Endodermal cell (in vitro differentiated cells): Measurements from ENCODE around the gene HS3ST3A1. TPM values are rescaled to one million over a fixed set of nuclear protein-coding genes. Genes with fewer than 3 reads are reported as not detected.

Experiments
- DNase-seq: peaks from one replicate; pipeline ENCODE4 v3.0.0-alpha.2; 2017
- H3K27ac ChIP-seq: 2 replicates; pipeline ENCODE4 v1.5.1; 2013; ENCODE audit warnings: mild to moderate bottlenecking, low read depth, low read length, moderate library complexity
- H3K27me3 ChIP-seq: 2 replicates; pipeline ENCODE4 v1.6.1; 2013; ENCODE audit warnings: mild to moderate bottlenecking, low read length, moderate library complexity; ENCODE audit not compliant: insufficient read depth, control insufficient read depth, poor library complexity, severe bottlenecking
- H3K36me3 ChIP-seq: 2 replicates; pipeline ENCODE4 v1.7.0; 2013; ENCODE audit warnings: mild to moderate bottlenecking, low read length, moderate library complexity; ENCODE audit not compliant: control insufficient read depth, insufficient read depth
- H3K4me1 ChIP-seq: one replicate; pipeline ENCODE4 v1.7.0; 2013; ENCODE audit warnings: low read length; ENCODE audit not compliant: control insufficient read depth, insufficient read depth
- H3K4me3 ChIP-seq: 2 replicates; pipeline ENCODE4 v1.5.1; 2013; ENCODE audit warnings: mild to moderate bottlenecking, low read length, moderate library complexity
- H3K9ac ChIP-seq: 2 replicates; pipeline ENCODE4 v1.6.1; 2013; ENCODE audit warnings: mild to moderate bottlenecking, low read length, moderate library complexity; ENCODE audit not compliant: poor library complexity, severe bottlenecking; ENCODE audit errors: extremely low read depth
- H3K9me3 ChIP-seq: 2 replicates; pipeline ENCODE4 v1.6.1; 2013; ENCODE audit warnings: mild to moderate bottlenecking, low read length, moderate library complexity; ENCODE audit not compliant: control insufficient read depth
- H3K27ac Mint-ChIP-seq: 2 replicates; pipeline ENCODE4 v1.8.0; 2020; ENCODE audit warnings: mixed read lengths
- H3K27me3 Mint-ChIP-seq: 2 replicates; pipeline ENCODE4 v1.8.0; 2021; ENCODE audit warnings: mild to moderate bottlenecking, mixed read lengths; ENCODE audit not compliant: insufficient read depth
- H3K36me3 Mint-ChIP-seq: 2 replicates; pipeline ENCODE4 v1.8.0; 2020; ENCODE audit warnings: low read depth, mixed read lengths
- H3K4me1 Mint-ChIP-seq: 2 replicates; pipeline ENCODE4 v1.8.0; 2020; ENCODE audit warnings: mixed read lengths
- H3K4me3 Mint-ChIP-seq: 2 replicates; pipeline ENCODE4 v1.8.0; 2020; ENCODE audit warnings: mild to moderate bottlenecking, moderate library complexity, mixed read lengths
- H3K9me3 Mint-ChIP-seq: 2 replicates; pipeline ENCODE4 v1.8.0; 2020; ENCODE audit warnings: mild to moderate bottlenecking, mixed read lengths
- WGBS, 2 experiments: methylation state at CpG; one replicate each; pipeline versions ENCODE4 v1.1.5 to v1.1.7; 2013; ENCODE audit warnings: missing lambda C conversion rate in 2 of 2, mixed read lengths in 1 of 2; ENCODE audit not compliant: insufficient coverage in 1 of 2, insufficient read length in 1 of 2; 5-methylcytosine and 5-hydroxymethylcytosine counted together
- total RNA-seq, 2 donors: library from RNA; stranded (reverse); fragmentation: NEBNext Ultra II Directional in 1 of 2; extraction: Animal tissue kit (Norgen Biotek cat#: 25700) in 1 of 2; gene quantifications; 2 replicates in 1 of 2; 3 replicates in 1 of 2; pipeline ENCODE4 v1.2.1, GENCODE V29; 2021
- TF ChIP-seq, protein P1 (sequence below): fragments of 200-600 bp; sonication (generic); conservative IDR thresholded peaks from 2 replicates; pipeline ENCODE4 v1.5.0; 2021; ENCODE audit warnings: antibody characterized with exemption, mild to moderate bottlenecking

The HS3ST3A1 gene
- total RNA-seq, 2 donors from 2014 or later = 1.9 to 2.4 TPM

GRCh38 chr17:13562271-13562800 is 39.4 kb downstream of the HS3ST3A1 start:
- Mint-ChIP-seq H3K27me3 (no peaks in the 10 kb centered on the region), H3K27ac (no peak overlapping the region), H3K9me3 (peaks cover 13% of the 10 kb centered on the region), H3K36me3 (peaks cover 1% of the 10 kb centered on the region), H3K4me1 (no peaks in the 10 kb centered on the region), H3K4me3 (no peak overlapping the region)
- no peak for DNase-seq
- TF ChIP-seq, protein P1, sequence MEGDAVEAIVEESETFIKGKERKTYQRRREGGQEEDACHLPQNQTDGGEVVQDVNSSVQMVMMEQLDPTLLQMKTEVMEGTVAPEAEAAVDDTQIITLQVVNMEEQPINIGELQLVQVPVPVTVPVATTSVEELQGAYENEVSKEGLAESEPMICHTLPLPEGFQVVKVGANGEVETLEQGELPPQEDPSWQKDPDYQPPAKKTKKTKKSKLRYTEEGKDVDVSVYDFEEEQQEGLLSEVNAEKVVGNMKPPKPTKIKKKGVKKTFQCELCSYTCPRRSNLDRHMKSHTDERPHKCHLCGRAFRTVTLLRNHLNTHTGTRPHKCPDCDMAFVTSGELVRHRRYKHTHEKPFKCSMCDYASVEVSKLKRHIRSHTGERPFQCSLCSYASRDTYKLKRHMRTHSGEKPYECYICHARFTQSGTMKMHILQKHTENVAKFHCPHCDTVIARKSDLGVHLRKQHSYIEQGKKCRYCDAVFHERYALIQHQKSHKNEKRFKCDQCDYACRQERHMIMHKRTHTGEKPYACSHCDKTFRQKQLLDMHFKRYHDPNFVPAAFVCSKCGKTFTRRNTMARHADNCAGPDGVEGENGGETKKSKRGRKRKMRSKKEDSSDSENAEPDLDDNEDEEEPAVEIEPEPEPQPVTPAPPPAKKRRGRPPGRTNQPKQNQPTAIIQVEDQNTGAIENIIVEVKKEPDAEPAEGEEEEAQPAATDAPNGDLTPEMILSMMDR = no peak
- Histone ChIP-seq H3K27me3 (no peaks in the 10 kb centered on the region), H3K27ac (no peak overlapping the region), H3K9ac (no peak overlapping the region), H3K4me3 (no peak overlapping the region), H3K4me1 (no peaks in the 10 kb centered on the region), H3K9me3 (peaks cover 17% of the 10 kb centered on the region), H3K36me3 (peaks cover 4% of the 10 kb centered on the region)
- 89 to 92% methylated on average over 12 to 13 of the region's 13 CpGs for WGBS, 2 experiments

- Mint-ChIP-seq H3K27me3 (no peaks in the 10 kb centered on the region), H3K27ac (no peak overlapping the region), H3K9me3 (peaks cover 7% of the 10 kb centered on the region), H3K4me1 (no peaks in the 10 kb centered on the region), H3K36me3 (no peaks in the 10 kb centered on the region), H3K4me3 (no peak overlapping the region)
- TF ChIP-seq, protein P1 = no peak
- no peaks in the 10 kb centered on the region for H3K36me3 ChIP-seq
- no peak for DNase-seq
- H3K4me1 ChIP-seq = no peaks in the 10 kb centered on the region
- H3K4me3 ChIP-seq = no peak overlapping the region
- H3K9me3 ChIP-seq = peaks cover 11% of the 10 kb centered on the region
- no peaks in the 10 kb centered on the region for H3K27me3 ChIP-seq
- no peak overlapping the region for H3K27ac ChIP-seq
- H3K9ac ChIP-seq = no peak overlapping the region
- 92 to 97% methylated on average over 14 of the region's 14 CpGs for WGBS, 2 experiments
Measured at GRCh38 chr17:13561606-13562270, 40.0 kb downstream of the HS3ST3A1 start.

- 82% methylated on average over 1 of the region's 1 CpG; no CpG with 5 or more reads in 1 of the 2 experiments for WGBS, 2 experiments
- no peak overlapping the region for H3K27ac Mint-ChIP-seq
- H3K36me3 Mint-ChIP-seq = no peaks in the 10 kb centered on the region
- no peaks in the 10 kb centered on the region for H3K4me1 Mint-ChIP-seq
- H3K27me3 Mint-ChIP-seq = no peaks in the 10 kb centered on the region
- TF ChIP-seq, protein P1 = no peak
- H3K4me1 ChIP-seq = no peaks in the 10 kb centered on the region
- H3K27me3 ChIP-seq = no peaks in the 10 kb centered on the region
- H3K4me3 ChIP-seq = no peak overlapping the region
- no peaks in the 10 kb centered on the region for H3K9me3 Mint-ChIP-seq
- no peak overlapping the region for H3K4me3 Mint-ChIP-seq
- no peak overlapping the region for H3K9ac ChIP-seq
- H3K27ac ChIP-seq = no peak overlapping the region
- no peak for DNase-seq
- H3K36me3 ChIP-seq = no peaks in the 10 kb centered on the region
- peaks cover 3% of the 10 kb centered on the region for H3K9me3 ChIP-seq
Measured at GRCh38 chr17:13560935-13561334, 40.8 kb downstream of the HS3ST3A1 start.
